NCI-H2196 treated with DMSO at 0.1 percent for 48 hours (cell line): ENCODE measurements around the gene HPS1.

Experiments used
- DNase-seq: peaks from one replicate; lab custom pipeline; 2025; ENCODE audit not compliant: unreplicated experiment; lab: John Stamatoyannopoulos, UW

The HPS1 gene

GRCh38 chr10:98465866-98466265 is 19.1 kb upstream of the HPS1 start:
- no peak for DNase-seq

- no peak for DNase-seq
Measured at GRCh38 chr10:98463976-98464754, 17.4 kb upstream of the HPS1 start.

GRCh38 chr10:98463016-98463415 is 16.3 kb upstream of the HPS1 start:
- no peak for DNase-seq

DNA sequence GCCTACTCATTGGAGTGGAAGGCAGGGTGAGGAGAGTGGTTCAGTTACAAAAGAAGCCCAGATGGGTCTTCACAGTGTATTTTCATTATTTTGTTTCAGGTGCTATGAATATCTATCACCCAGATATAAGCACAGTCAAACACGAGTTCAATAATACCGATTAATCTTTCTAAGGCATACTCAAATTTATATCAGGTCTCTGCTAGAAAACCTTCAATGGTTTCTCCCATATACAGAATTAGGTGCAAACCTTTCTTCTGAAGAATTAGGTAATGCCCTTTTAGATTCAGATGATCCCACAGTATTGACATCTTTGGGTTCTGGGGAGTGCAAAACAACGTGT is 14.7 kb upstream of the HPS1 start:
- DNase-seq = no peak

DNA sequence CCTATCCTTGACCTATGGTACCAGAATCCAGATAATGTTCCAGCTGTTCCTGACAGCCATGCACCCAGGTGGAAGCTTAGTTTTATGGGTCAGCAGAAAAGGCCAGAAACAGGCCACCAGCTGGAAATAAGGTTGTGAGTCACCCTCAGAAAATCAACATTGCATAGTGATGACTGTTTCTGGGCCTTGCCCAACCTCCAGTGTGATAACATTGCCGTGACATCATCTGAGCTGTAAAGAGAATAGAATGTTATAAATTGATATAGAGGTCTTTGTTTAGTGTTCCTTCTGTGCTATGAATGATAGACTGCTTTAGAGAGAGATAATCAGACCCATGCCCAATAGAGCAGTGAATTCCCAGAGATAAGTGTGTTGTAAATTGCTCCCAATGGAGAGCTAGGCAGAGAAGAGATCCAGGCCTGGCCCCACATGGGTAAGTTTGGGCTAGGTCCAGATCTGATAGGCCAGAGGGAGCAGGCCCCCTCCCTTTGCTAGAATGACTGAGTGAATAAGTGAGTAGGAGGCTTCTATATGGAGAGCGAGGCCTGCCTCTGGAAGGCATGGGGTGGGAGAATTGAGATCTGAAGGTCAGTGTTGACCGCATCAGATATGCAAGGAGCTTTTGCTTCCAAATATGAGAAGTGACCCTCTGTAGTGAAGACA is 14.2 kb upstream of the HPS1 start:
- peak; percentile 42 for DNase-seq

DNA sequence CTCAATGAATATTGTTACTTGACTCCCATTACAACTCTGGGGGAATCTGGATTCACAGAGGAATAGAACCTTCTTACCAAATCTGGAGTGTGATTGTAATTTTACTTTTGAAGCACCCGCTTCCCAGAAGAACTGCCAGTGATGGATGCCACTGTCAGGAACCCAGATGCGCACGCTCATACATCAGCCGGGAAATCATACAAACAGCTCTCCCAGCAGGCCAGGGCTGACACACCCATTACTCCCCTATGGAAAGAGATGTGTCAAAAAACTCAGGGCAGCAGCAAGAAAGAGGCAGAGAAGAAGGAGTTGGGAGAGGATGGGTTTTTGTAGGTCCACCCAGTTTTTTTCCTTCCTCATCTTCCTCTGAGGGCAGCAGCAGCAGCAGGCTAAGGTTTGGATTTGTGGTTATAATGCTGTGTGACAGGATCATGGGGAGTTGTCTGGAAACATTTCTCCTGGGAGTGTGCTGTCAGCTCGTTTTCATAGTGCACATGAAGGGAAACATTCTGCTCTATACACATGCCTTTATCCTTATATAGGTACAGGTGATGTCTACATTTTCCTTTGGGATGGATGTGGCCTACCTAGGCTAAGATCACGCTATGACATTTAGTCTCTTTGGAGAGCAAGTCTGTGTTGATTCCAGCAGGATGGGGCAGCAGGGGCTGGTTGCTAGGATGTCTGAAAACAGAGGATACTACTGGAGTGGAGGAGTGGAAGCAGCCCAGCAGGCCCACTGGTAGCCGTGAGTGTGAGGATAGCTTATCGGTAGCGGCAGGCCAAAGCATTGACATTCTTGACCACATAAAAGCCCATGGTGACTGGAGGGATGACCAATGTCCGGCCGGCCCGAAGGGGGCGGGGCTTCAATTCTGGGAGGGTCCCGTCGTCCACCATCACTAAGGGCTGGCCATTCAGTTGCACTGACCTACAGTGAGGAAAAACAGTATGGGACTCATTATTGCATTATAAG is 12.4 kb upstream of the HPS1 start:
- DNase-seq = no peak

- DNase-seq = no peak
Measured at GRCh38 chr10:98457721-98458120, 11.0 kb upstream of the HPS1 start.

DNA sequence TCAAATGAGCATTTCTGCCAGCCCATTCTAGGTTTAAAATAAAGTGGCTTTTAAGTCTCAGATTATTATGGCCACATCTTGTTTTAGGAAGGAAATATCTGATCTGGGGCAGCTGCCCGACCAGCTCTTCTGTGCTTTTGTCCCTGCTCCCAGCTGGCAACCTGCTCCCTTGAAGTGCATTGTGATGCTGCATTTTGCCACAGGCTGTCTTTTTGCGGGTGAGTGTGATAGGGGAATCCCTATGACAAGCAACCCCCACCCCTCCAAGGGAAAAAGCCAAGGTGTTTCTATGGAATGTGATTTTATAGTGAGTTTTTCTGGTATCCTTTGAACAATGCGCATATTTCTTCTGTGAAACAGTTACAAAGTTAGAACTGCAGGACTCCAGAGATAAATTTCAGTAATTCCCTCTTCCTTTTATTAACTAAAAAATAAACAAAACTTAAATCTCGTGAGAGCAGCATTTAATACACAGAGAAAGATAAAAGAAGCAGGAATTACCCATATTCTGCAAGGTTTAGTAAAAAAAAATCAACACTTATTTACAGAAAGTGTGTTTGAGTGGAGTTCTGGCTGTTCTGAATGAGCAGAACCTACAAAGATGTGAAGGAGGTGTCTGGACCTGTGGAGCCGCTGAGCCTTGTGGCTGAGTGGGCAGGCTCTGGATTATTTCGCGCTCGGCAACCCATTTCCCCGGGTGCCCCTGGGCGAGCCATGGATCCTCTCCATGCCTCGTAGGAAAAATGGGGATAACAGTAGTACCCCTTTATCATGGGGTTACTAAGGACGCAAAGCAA is 10.1 kb upstream of the HPS1 start:
- DNase-seq = no peak

DNA sequence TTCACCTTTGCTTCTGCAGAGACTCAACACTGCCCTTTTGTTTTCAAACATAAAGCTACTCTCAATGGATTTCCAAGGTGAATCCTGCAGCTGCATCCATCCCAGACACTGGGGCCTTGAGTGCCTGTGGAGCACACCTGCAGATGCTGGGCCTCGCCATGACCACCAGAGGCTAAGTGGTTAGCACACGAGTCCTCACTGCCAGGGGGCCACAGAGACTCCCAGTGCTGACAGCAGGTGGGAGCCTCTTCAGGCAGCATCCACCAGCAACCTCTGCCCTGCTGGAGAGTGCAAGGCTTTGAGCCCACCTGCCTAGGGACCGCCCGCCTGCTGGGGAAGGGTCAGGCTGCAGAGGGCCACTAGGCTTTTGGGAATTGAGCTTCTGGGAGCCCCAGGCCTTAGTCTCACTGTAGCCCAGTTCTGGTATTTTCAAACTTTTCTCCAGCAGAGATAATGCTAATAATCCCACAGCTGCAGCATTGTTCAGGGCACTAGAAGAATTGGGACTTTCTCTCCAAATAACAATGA is 9.4 kb upstream of the HPS1 start:
- no peak for DNase-seq

- DNase-seq = no peak
Measured at GRCh38 chr10:98453729-98454128, 7.0 kb upstream of the HPS1 start.

GRCh38 chr10:98450618-98451017 is 3.9 kb upstream of the HPS1 start:
- DNase-seq = no peak

DNA sequence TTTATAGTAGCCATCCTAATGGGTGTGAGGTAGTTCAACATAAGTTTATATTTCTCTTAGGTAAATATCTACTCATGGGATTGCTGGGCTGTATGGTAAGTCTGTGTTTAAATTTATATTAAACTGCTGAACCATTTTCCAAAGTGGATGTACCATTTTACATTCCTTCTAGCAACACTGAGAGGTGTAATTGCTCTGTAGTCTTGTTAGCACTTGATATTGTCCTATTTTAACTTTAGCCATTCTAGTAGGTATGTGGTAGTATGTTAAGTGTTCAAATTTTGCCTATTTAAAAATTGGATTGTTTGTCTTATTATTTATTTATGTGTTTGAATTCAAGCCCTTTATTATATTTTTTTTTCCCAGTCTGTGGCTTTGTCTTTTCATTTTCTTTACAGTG is 2.6 kb upstream of the HPS1 start:
- DNase-seq = no peak

DNA sequence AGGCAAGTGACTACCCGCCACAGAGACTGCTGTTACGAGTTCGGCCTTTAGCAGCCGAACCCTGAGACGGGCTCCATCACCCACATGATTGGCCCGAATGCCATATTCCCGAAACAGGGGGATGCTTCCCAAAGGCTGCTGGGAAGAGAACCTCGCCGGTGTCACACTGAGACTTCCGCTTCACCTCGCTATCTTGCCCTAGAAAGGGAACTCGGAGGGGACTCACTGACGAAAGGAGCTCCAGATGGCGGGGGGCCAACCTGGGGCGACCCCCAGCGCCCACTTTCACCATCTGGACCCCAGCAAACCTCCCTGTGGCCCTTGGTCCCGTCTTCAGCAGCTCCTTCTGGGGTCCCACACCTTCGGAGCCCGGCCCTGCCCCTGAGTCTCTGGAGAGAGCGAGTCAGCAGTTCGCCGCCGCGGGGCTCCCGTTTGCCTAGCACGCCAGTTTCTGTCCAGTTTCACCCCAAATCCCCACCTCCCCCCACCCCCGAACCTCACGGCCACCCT is 529 bp downstream of the HPS1 start:
- no peak for DNase-seq

DNA sequence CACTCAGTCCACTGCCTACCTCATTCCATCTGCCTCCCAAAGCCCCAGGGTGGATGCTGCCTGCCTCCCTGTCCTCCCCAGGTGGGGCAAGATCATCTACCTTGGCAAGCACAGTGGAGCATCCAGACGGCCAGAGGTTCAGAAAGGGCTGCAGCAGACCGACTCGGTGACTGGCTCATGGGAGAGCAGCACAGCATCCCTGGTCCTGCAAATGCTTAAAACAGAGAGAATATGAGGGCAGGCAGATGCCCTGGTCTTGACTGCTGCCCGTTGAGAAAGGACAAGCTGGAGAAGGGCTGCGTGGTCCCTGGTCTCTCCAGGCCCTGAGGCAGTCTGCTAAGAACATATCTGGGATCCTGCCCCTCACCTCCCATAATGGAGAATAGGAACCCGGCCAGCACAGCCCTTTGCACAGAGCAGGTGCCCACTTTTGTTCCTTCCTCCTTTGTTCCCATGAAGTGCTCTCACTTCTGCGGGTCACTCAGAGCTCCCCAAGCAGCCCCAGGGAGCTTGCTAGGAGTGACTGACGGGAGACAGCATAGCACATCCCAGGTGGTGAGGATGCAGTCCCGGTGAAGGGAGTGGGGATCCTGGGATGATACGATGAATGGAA is 1.4 kb downstream of the HPS1 start:
- DNase-seq = no peak

- no peak for DNase-seq
Measured at GRCh38 chr10:98444314-98445006, 2.3 kb downstream of the HPS1 start.

DNA sequence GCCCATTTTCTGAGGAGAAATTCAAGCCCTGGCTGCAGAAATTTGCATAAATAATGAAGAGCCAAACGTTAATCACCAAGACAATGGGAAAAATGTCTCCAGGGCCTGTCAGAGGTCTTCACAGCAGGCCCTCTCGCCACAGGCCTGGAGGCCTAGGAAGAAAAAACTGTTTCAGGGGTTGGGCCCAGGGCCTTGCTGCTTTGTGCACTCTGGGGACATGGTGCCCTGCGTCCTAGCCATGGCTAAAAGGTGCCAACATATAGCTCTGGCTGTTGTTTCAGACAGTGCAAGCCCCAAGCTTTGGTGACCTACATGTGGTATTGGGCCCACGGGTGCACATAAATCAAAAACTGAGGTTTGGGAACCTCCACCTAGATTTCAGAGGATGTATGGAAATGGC is 8.0 kb downstream of the HPS1 start:
- no peak for DNase-seq

DNA sequence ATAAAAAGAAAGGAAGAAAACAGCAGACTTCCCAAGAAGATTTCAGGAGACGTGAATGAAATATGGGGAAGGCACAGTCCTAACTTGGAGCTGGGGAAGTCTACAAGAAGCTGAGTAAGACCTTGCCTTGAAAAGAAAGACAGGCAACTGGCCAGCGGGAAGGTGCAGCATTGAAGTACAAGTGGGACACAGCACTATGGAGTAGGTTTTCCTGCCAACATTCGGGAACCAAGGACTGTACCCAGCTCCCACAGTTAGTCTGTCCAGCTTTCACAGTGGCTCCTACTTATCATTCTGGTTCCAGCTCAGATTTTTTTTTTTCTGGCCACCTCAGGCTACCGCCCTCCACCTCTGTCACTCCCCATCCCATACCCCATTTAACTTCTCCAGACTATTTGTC is 10.0 kb downstream of the HPS1 start:
- DNase-seq = no peak

DNA sequence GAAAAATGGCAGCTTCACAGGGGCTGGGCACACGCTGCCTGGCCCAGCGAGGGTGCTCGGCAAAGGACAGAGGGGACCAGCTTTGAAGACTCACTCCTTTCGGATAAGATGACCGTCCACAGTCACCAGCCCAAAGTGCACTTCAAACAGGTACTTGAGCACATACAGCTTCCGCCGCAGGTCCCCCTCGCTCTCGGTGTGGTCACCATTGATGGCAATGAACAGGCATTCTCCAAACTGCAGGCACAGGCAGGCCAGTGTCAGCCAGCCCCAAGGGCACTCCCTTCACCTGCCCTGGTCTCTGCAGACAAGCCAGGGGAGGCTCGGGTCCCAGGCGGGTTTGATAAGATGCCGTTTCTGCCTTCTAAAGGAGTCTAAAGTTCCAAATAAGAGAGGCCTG is 11.6 kb downstream of the HPS1 start:
- no peak for DNase-seq
